ENCODE data around the gene UAP1L1. TPM values are rescaled to one million over a fixed set of nuclear protein-coding genes. Genes with fewer than 3 reads are reported as not detected.

The UAP1L1 gene
- total RNA-seq, 2 experiments from 2014 or later: 6.5 to 6.8 TPM

- peaks cover 0 to 15% of the 10 kb centered on the region in 2 experiments for H3K9me3 ChIP-seq (ENCODE audit: control insufficient read depth in 1 of 2, insufficient read depth in 1 of 2, low read length in 2 of 2)
- ChIA-PET CTCF (no interaction called here), POLR2A (no interaction called here)
- peaks cover 26% of the 10 kb centered on the region for H3K4me1 ChIP-seq (ENCODE audit: insufficient read depth, low read length)
- H3K27me3 ChIP-seq (ENCODE audit: control insufficient read depth in 1 of 2, insufficient read depth in 2 of 2, low read length in 2 of 2): peaks cover 22 to 25% of the 10 kb centered on the region in 2 experiments
- H3K27ac ChIP-seq (ENCODE audit: low read depth in 1 of 2, low read length in 2 of 2): no peak overlapping the region
- TF ChIP-seq, protein P1, sequence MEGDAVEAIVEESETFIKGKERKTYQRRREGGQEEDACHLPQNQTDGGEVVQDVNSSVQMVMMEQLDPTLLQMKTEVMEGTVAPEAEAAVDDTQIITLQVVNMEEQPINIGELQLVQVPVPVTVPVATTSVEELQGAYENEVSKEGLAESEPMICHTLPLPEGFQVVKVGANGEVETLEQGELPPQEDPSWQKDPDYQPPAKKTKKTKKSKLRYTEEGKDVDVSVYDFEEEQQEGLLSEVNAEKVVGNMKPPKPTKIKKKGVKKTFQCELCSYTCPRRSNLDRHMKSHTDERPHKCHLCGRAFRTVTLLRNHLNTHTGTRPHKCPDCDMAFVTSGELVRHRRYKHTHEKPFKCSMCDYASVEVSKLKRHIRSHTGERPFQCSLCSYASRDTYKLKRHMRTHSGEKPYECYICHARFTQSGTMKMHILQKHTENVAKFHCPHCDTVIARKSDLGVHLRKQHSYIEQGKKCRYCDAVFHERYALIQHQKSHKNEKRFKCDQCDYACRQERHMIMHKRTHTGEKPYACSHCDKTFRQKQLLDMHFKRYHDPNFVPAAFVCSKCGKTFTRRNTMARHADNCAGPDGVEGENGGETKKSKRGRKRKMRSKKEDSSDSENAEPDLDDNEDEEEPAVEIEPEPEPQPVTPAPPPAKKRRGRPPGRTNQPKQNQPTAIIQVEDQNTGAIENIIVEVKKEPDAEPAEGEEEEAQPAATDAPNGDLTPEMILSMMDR (IDR thresholded peaks at IDR 0.05): no peak
- Mint-ChIP-seq H3K27me3 (peaks cover 9% of the 10 kb centered on the region), H3K4me1 (ENCODE audit: low read depth) (no peaks in the 10 kb centered on the region), H3K36me3 (ENCODE audit: low read depth) (no peaks in the 10 kb centered on the region), H3K4me3 (no peak overlapping the region), H3K27ac (no peak overlapping the region), H3K9me3 (no peaks in the 10 kb centered on the region)
- intact Hi-C loops (cut with DNase I, micrococcal nuclease): no loop called here
- no peak overlapping the region for H3K4me3 ChIP-seq (ENCODE audit: low read length)
- ATAC-seq (ENCODE audit: poor library complexity): no peak
- no peaks in the 10 kb centered on the region for H3K36me3 ChIP-seq (ENCODE audit: insufficient read depth, low read length)
- no peak for DNase-seq
Measured at GRCh38 chr9:137041124-137041523, 36.2 kb upstream of the UAP1L1 start.

DNA sequence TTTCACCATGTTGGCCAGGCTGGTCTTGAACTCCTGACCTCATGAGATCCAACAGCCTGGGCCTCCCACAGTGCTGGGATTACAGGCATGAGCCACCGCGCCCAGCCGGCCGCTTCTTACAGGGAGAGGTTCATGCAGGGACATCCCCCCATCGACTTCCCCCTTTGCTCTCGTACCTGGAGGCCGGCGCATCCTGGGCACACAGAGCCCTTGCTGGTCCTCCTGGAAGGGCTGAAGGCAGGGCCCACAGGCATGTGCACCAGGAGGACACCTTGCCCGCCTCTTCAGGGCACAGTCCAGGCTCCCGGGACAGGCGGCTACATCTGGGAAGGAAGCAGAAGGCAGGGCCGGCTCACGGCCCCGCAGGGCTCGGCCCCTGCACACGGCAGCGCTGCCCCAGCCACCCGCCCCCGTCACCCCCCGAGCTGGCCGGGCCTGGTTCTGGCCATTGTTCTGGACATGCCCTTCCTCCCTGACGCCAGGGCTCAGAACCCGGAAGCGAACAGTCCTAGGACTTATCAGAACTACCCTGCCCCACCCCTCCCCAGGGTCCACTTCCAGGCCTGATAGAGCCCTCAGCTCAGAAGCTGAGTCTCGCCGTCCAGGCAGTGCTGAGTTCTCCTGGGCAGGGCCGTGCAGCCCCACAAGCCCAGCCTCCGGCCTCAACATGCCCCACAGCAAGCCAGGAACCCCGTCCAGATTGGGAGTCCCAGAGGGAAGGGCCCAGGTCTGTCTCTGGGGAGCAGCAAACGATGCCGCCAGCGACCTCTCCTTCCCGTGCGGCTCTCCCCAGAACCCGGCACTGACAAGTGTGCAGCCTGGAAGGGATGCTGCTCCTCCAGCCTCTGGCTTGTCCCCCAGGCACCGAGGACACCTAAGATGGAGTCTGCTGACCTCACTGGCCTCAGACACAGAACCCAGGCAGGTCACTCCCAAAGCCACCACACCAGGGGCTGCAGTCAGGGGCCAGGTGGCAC is 34.3 kb upstream of the UAP1L1 start:
- ChIA-PET CTCF (interaction anchor here (1.9 to 2.2 kb wide), 2 partner anchors 8 to 21 kb away, joined by 5 to 6 read pairs; no protein-coding TSS in a partner anchor), POLR2A (no interaction called here)
- DNase-seq (no peak), ATAC-seq (ENCODE audit: poor library complexity) (no peak)
- Histone ChIP-seq H3K4me1 (ENCODE audit: insufficient read depth, low read length) (peaks cover 35% of the 10 kb centered on the region), H3K27me3 (ENCODE audit: control insufficient read depth in 1 of 2, insufficient read depth in 2 of 2, low read length in 2 of 2) (peaks cover 37 to 40% of the 10 kb centered on the region in 2 experiments), H3K36me3 (ENCODE audit: insufficient read depth, low read length) (no peaks in the 10 kb centered on the region), H3K4me3 (ENCODE audit: low read length) (no peak overlapping the region), H3K9me3 (ENCODE audit: control insufficient read depth in 1 of 2, insufficient read depth in 1 of 2, low read length in 2 of 2) (peaks cover 0 to 28% of the 10 kb centered on the region in 2 experiments), H3K27ac (ENCODE audit: low read depth in 1 of 2, low read length in 2 of 2) (no peak overlapping the region)
- Mint-ChIP-seq H3K27me3 (peaks cover 26% of the 10 kb centered on the region), H3K9me3 (no peaks in the 10 kb centered on the region), H3K4me1 (ENCODE audit: low read depth) (no peaks in the 10 kb centered on the region), H3K36me3 (ENCODE audit: low read depth) (no peaks in the 10 kb centered on the region), H3K4me3 (no peak overlapping the region), H3K27ac (no peak overlapping the region)
- intact Hi-C loops (cut with DNase I, micrococcal nuclease): no loop called here
- TF ChIP-seq, protein P1 (IDR thresholded peaks at IDR 0.05): no peak

GRCh38 chr9:137044037-137044436 is 33.3 kb upstream of the UAP1L1 start:
- peak overlapping the region; percentile 47 for H3K4me3 ChIP-seq (ENCODE audit: low read length)
- no peaks in the 10 kb centered on the region for H3K36me3 ChIP-seq (ENCODE audit: insufficient read depth, low read length)
- H3K4me1 ChIP-seq (ENCODE audit: insufficient read depth, low read length): peaks cover 35% of the 10 kb centered on the region
- POLR2A ChIA-PET: interaction anchor here (0.6 kb wide), 1 partner anchor 316 kb away, joined by 3 read pairs; no protein-coding TSS in a partner anchor
- CTCF ChIA-PET: interaction anchor here (1.3 to 2.2 kb wide), 3 partner anchors 9 to 20 kb away, joined by 4 to 6 read pairs (median 5); no protein-coding TSS in a partner anchor
- peaks cover 46 to 47% of the 10 kb centered on the region in 2 experiments for H3K27me3 ChIP-seq (ENCODE audit: control insufficient read depth in 1 of 2, insufficient read depth in 2 of 2, low read length in 2 of 2)
- H3K27ac ChIP-seq (ENCODE audit: low read depth in 1 of 2, low read length in 2 of 2): no peak overlapping the region
- peaks cover 0 to 31% of the 10 kb centered on the region in 2 experiments for H3K9me3 ChIP-seq (ENCODE audit: control insufficient read depth in 1 of 2, insufficient read depth in 1 of 2, low read length in 2 of 2)
- H3K27me3 Mint-ChIP-seq: peaks cover 28% of the 10 kb centered on the region
- TF ChIP-seq, protein P1 (IDR thresholded peaks at IDR 0.05): no peak
- ATAC-seq (ENCODE audit: poor library complexity) (no peak), DNase-seq (no peak)
- H3K27ac Mint-ChIP-seq: no peak overlapping the region
- no peaks in the 10 kb centered on the region for H3K9me3 Mint-ChIP-seq
- intact Hi-C loops (cut with DNase I, micrococcal nuclease): no loop called here
- H3K36me3 Mint-ChIP-seq (ENCODE audit: low read depth): no peaks in the 10 kb centered on the region
- no peaks in the 10 kb centered on the region for H3K4me1 Mint-ChIP-seq (ENCODE audit: low read depth)
- H3K4me3 Mint-ChIP-seq: no peak overlapping the region

All from CD4-positive, alpha-beta T cell (primary cell).